Effector CD8-positive, alpha-beta T cell (primary cell): ENCODE data around the gene EVX2.

Experiments
- DNase-seq: peaks from one replicate; lab custom pipeline; 2025; lab: John Stamatoyannopoulos, UW

The EVX2 gene

DNA sequence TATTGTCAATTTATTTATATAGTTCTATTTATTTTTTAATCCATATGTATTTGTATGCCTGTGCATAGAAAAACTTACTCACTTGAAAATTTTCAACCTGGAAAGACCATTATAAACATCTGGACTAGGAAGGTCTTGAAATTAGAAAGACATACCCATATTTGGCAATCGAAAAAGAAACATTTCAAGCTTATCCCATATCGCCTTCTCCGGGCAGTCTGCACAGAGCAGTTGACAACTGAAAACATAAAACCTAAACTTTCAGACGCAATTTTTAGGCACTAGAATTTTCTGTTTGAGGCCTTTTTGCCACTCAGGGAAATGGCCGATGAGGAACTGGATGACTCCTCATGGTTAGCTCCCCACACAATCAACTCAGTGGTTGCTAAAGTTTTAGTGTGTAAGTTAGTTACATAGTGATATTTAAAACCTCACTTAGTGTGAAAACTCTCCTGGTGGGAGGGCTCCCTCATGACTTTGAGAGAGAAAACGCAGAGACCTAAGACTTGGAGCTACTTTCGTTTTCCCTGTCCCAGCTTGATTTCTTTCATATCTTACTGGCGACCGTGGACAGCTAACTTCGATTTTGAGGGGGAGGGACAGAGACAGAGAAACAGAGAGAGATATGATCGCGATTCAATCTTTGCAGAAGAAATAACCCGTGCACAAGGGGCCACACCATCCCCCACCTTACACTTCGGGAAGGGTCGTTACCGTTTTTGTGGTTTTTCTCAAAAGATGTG is 12.7 kb upstream of the EVX2 start:
- no peak for DNase-seq

DNA sequence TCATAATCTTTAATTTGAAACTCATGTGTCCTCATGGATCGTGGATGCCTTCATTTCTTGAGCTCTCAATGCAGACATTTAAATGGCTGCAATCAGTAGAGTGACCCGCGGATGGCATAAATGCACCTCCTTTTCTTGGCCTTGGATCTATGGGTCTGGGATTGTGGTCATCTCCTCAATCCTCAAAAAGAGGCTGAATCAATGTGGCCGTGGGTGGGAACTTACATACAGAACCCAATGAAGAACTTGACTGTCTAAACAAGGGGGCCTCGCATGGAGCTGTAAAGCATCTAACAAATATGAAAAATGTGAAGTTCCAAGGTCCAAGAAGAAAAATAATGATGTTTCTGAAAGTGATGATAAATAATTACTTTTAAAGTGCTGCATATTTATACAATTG is 11.7 kb upstream of the EVX2 start:
- no peak for DNase-seq

GRCh38 chr2:176094349-176094748 is 10.6 kb upstream of the EVX2 start:
- no peak for DNase-seq

- no peak for DNase-seq
Observed at GRCh38 chr2:176093898-176094249, 10.1 kb upstream of the EVX2 start.

DNA sequence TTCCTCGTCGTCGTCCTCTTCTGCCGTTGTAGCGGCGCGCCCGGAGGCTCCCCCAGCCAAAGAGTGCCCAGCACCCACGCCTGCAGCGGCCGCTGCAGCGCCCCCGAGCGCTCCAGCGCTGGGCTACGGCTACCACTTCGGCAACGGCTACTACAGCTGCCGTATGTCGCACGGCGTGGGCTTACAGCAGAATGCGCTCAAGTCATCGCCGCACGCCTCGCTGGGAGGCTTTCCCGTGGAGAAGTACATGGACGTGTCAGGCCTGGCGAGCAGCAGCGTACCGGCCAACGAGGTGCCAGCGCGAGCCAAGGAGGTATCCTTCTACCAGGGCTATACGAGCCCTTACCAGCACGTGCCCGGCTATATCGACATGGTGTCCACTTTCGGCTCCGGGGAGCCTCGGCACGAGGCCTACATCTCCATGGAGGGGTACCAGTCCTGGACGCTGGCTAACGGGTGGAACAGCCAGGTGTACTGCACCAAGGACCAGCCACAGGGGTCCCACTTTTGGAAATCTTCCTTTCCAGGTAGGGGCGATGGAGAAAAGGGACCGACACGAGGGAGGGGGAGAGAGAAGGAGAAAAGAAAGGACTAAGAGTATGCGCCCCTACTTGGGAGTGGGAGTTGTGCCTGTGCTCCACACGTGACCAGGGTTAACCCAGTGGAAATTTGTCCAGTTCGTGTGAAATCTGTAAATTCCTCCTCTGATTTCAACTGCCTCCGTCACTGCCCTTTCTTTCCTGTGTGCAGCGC is 9.6 kb upstream of the EVX2 start:
- no peak for DNase-seq

- no peak for DNase-seq
Observed at GRCh38 chr2:176092270-176093144, 8.7 kb upstream of the EVX2 start, which contains the start of gene HOXD13. Gene HOXD13, plus strand, starts transcription at chr2:176092721. Its CDS starts 170 bp downstream, at chr2:176092891.

DNA sequence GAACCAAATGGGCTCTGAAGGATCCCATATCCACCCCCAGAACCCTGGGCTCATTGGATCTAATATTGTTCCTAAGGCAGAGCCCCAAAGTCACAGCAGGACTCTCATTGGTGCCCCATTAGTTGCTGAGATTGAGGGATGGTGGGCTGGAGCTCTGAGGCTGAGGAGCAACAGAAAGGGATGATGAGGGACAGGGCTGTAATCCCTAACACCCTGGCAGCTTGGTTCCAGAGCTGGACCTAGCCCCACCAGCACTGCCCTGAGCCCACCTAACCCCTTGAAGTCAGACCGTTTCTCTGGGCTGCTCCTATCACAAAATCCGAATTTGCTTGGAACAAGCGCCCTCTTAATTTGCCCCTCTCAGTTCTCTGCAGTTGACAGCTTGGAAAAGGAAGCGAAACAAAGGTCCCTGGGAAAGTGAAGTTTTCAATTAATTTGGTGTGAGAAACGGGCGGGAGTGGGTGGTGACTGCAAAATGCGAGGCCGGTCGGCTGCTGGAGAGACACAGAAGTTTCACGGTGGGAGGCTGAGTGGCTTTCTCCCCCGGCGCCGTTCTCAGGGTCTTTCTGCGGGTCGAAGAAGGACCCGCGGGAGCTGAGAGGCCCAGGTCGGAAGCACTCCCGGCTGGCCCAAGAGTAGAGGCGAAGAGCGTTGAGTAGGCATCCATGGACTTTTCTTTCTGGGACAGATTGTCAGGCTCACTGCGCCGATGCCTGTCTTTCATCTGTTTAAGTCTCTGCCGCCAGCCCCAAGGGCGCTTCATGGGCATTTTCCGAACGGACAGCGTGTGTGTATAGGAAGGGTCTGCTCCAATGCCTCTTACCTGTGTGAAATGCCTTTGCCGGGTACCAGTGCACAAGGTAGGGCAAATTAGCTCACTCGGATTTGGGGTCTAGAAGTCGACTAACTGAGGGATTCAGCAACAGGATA is 7.8 kb upstream of the EVX2 start:
- no peak for DNase-seq

DNA sequence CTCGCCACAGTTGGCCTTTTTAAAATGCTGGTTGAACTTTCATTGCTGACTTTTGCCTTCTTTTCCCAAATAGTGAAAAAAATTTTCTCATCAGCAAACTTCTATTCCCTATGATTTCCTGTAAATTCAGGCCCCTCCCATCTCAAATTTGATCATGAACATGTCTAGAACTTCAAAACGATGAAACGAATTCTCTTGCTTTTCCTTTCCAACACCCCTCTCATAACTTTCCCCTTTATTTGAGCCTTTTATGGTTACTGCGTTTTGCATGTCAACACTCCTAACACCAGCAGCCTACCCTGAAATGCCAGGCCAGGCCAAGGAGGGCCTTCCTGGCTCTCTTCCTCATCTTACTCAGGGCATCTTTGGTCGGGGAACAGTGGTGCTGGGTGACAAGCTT is 7.1 kb upstream of the EVX2 start:
- DNase-seq: no peak

GRCh38 chr2:176089843-176090395 is 6.2 kb upstream of the EVX2 start:
- DNase-seq: no peak

GRCh38 chr2:176088937-176089842 is 5.4 kb upstream of the EVX2 start:
- DNase-seq: no peak

DNA sequence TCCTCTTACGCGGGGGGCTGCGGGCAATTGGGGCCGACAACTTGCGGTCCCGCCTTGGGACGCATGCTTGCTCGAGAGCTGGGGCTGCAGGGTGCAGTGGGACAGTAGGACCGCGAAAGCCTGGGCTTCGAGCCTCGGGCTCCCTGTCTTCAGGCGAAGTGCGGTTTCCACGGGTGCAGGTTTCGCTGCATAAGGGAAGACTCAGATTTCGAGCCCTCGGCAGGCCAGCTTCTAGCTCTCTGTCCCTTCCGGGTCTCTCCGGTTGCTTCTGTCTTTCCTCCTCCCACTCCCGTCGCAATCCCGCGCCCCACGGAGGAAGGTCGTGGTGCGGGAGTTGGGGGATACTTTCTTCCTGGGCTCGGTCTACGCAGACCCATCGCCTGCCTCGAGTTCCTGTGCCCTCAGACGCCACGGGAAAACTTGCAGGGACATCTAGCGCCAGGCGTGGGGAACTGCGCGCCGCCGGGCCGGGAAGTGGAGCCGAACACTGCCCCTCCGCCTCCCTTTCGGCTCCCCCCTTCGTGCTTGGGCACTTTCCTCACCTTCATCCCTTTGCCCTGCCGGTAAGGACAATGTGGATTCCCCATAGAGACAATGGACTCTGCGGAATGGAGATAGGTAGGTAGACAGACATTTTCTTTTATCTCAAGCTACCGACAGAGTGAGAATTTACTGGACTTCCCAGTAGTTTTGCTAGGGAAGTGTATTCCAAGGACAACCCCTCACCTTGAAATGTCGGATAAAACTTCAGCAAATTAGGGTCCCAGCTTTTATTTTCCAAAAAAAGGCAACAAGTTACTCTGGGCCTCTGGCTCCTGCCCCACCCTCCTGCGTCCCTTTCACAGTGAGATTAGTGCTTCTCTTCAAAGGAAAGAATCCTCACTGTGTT is 4.5 kb upstream of the EVX2 start:
- no peak for DNase-seq

GRCh38 chr2:176087330-176088047 is 3.7 kb upstream of the EVX2 start:
- DNase-seq: no peak

GRCh38 chr2:176085861-176086771 is 2.4 kb upstream of the EVX2 start:
- DNase-seq: no peak

DNA sequence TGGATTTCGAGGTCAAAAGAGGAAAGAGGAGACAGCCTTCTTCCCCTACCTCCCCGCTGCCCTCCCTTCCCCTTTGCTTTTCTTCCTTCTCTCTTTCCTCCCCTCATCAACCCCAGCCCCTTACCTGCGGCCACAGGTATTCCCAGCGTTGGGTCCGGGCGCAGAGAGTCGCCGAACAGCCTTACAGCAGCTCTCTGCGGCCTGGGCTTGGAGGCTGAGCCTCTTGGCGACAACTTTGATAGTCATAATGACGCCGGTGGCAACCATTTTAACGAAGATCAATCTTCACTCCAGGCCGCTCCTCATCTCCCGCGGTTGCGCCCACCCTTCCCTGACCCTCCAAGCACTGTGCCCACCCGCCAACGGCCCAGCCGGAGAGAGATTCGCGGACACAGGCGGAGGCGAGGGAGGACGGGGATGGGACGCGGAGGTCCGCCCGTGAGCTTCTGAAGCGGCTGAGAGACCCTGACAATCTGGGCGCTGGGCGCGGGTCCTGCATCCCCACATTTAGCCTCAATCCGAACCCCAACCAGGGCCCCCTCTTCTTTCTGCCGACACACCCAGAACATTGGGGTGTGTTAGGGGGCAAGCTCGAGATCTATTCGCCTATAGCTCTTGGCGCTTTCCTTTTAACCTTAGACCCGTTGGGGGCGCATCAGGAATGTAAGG is 1.5 kb upstream of the EVX2 start:
- no peak for DNase-seq

GRCh38 chr2:176084611-176085119 is 903 bp upstream of the EVX2 start:
- no peak for DNase-seq
